SK-N-SH (cell line): ENCODE results near the gene KCNT1.

Experiments
- GABPA ChIP-seq: IDR thresholded peaks from 2 replicates; pipeline ENCODE4 v1.4.0; 2012; ENCODE audit warnings: low read depth, mild to moderate bottlenecking
- RAD21 ChIP-seq: IDR thresholded peaks from 2 replicates; pipeline ENCODE4 v1.6.1; 2012; ENCODE audit warnings: mild to moderate bottlenecking, low read length
- RFX5 ChIP-seq: IDR thresholded peaks from 2 replicates; pipeline ENCODE4 v1.6.1; 2012; ENCODE audit warnings: mild to moderate bottlenecking, improper control_type of control experiment, low read length
- TF ChIP-seq, protein P1 (sequence below): IDR thresholded peaks from 2 replicates; pipeline ENCODE4 v1.4.0; 2012; ENCODE audit warnings: low read depth
- TF ChIP-seq, protein P2 (sequence below): fragments of 200-600 bp; sonication (generic); IDR thresholded peaks from 2 replicates; pipeline ENCODE4 v1.6.1; 2017; ENCODE audit warnings: antibody characterized with exemption, mild to moderate bottlenecking, moderate library complexity

DNA sequence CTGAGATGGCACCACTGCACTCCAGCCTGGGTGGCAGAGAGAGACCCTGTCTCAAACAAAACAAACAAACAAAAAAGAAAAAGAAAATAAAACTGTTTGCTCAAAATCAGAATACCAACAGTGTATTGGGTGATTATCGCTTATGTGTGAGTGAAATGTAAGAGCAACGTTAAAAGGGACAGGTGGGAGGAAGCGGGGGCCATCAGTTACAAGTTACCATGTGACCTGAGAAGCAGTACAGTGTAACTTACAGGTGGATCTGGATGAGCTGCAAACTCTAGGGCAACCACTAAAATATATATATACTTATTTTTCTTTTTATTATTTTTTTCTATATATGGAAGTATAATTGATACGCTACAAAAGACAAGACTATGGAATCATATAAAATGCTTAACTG, 93.4 kb downstream of the KCNT1 start:
- TF ChIP-seq, protein P1, sequence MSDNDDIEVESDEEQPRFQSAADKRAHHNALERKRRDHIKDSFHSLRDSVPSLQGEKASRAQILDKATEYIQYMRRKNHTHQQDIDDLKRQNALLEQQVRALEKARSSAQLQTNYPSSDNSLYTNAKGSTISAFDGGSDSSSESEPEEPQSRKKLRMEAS, result no peak
- no peak for TF ChIP-seq GABPA
- TF ChIP-seq, protein P2, sequence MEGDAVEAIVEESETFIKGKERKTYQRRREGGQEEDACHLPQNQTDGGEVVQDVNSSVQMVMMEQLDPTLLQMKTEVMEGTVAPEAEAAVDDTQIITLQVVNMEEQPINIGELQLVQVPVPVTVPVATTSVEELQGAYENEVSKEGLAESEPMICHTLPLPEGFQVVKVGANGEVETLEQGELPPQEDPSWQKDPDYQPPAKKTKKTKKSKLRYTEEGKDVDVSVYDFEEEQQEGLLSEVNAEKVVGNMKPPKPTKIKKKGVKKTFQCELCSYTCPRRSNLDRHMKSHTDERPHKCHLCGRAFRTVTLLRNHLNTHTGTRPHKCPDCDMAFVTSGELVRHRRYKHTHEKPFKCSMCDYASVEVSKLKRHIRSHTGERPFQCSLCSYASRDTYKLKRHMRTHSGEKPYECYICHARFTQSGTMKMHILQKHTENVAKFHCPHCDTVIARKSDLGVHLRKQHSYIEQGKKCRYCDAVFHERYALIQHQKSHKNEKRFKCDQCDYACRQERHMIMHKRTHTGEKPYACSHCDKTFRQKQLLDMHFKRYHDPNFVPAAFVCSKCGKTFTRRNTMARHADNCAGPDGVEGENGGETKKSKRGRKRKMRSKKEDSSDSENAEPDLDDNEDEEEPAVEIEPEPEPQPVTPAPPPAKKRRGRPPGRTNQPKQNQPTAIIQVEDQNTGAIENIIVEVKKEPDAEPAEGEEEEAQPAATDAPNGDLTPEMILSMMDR, result no peak
- no peak for TF ChIP-seq RFX5
- TF ChIP-seq RAD21, result no peak
